Neural cell (in vitro differentiated cells): ENCODE results near the gene TMOD1. TPM values are rescaled to one million over a fixed set of nuclear protein-coding genes. Genes with fewer than 3 reads are reported as not detected.

Experiments
- H2AFZ ChIP-seq: fragments of 200-600, 300-800 bp; sonication (generic), shearing (Covaris generic); 2 replicates; pipeline ENCODE4 v1.6.0; 2014; ENCODE audit warnings: low read depth, mild to moderate bottlenecking, antibody characterized with exemption, low read length, moderate library complexity
- H3F3A ChIP-seq: fragments of 200-600 bp; shearing (Covaris generic); 2 replicates; pipeline ENCODE4 v1.6.1; 2016; ENCODE audit warnings: mild to moderate bottlenecking, moderate library complexity, mixed read lengths, antibody characterized with exemption, low read length; ENCODE audit not compliant: insufficient read depth, poor library complexity, severe bottlenecking
- H3K27ac ChIP-seq: fragments of 200-600, 300-800 bp; sonication (generic), shearing (Covaris generic); 2 replicates; pipeline ENCODE4 v1.5.1; 2014; ENCODE audit warnings: mild to moderate bottlenecking, low read length, moderate library complexity
- H3K27me3 ChIP-seq: fragments of 300-800, 200-600 bp; sonication (generic), shearing (Covaris generic); 2 replicates; pipeline ENCODE4 v1.6.0; 2014; ENCODE audit warnings: mild to moderate bottlenecking, low read depth, low read length, moderate library complexity; ENCODE audit not compliant: insufficient read depth
- H3K36me3 ChIP-seq: fragments of 300-800, 200-600 bp; sonication (generic), shearing (Covaris generic); 2 replicates; pipeline ENCODE4 v1.5.1; 2014; ENCODE audit warnings: mild to moderate bottlenecking, antibody characterized with exemption, low read length, moderate library complexity; ENCODE audit not compliant: insufficient read depth
- H3K4me2 ChIP-seq: fragments of 300-800, 200-600 bp; sonication (generic), shearing (Covaris generic); 2 replicates; pipeline ENCODE4 v1.6.0; 2014; ENCODE audit warnings: mild to moderate bottlenecking, low read length
- H3K4me3 ChIP-seq: fragments of 300-800, 200-600 bp; sonication (generic), shearing (Covaris generic); 2 replicates; pipeline ENCODE4 v1.5.1; 2014; ENCODE audit warnings: mild to moderate bottlenecking, low read length, moderate library complexity
- H3K79me2 ChIP-seq: fragments of 200-600 bp; shearing (Covaris generic); replicated peaks from 2 replicates; pipeline ENCODE4 v1.6.0; 2014; ENCODE audit warnings: mild to moderate bottlenecking, low read length, moderate library complexity; ENCODE audit not compliant: insufficient read depth
- H3K9ac ChIP-seq: fragments of 300-800, 200-600 bp; sonication (generic), shearing (Covaris generic); 2 replicates; pipeline ENCODE4 v1.6.1; 2016; ENCODE audit warnings: mild to moderate bottlenecking, low read length, mixed read lengths
- H3K9me2 ChIP-seq: fragments of 200-600 bp; shearing (Covaris generic); 2 replicates; pipeline ENCODE4 v1.6.1; 2016; ENCODE audit warnings: mild to moderate bottlenecking, low read length, mixed read lengths; ENCODE audit not compliant: insufficient read depth
- H3K9me3 ChIP-seq: fragments of 200-600, 300-800 bp; sonication (generic), shearing (Covaris generic); 2 replicates; pipeline ENCODE4 v1.6.1; 2016; ENCODE audit warnings: mild to moderate bottlenecking, mixed run types, low read length, moderate library complexity, mixed read lengths
- H4K20me1 ChIP-seq: fragments of 200-600 bp; shearing (Covaris generic); 2 replicates; pipeline ENCODE4 v1.6.1; 2016; ENCODE audit warnings: mild to moderate bottlenecking, mixed run types; ENCODE audit not compliant: insufficient read depth
- EP300 ChIP-seq: fragments of 450-650 bp; conservative IDR thresholded peaks from 2 replicates; pipeline ENCODE4 v1.6.1; 2014; ENCODE audit warnings: antibody characterized with exemption, mild to moderate bottlenecking, moderate library complexity; ENCODE audit not compliant: poor library complexity, severe bottlenecking
- EZH2 ChIP-seq: fragments of 200-600, 300-800 bp; shearing (Covaris generic), sonication (generic); IDR thresholded peaks from 2 replicates; pipeline ENCODE4 v1.6.1; 2014; ENCODE audit warnings: antibody characterized with exemption, low read length, borderline replicate concordance, mild to moderate bottlenecking; ENCODE audit not compliant: insufficient read depth, poor library complexity, severe bottlenecking
- MXI1 ChIP-seq: fragments of 450-650 bp; conservative IDR thresholded peaks from 2 replicates; pipeline ENCODE4 v1.6.1; 2014; ENCODE audit warnings: antibody characterized with exemption, mild to moderate bottlenecking; ENCODE audit not compliant: poor library complexity, severe bottlenecking
- POLR2AphosphoS5 ChIP-seq: IDR thresholded peaks from 2 replicates; pipeline ENCODE4 v1.6.1; 2012
- RAD21 ChIP-seq: fragments of 450-650 bp; conservative IDR thresholded peaks from 2 replicates; pipeline ENCODE4 v1.6.1; 2014; ENCODE audit warnings: antibody characterized with exemption, mild to moderate bottlenecking, moderate library complexity
- SMC3 ChIP-seq: fragments of 450-650 bp; conservative IDR thresholded peaks from 2 replicates; pipeline ENCODE4 v1.6.1; 2014; ENCODE audit warnings: antibody characterized with exemption, mild to moderate bottlenecking, moderate library complexity; ENCODE audit not compliant: poor library complexity
- TAF1 ChIP-seq: IDR thresholded peaks from 2 replicates; pipeline ENCODE4 v1.6.1; 2012; ENCODE audit warnings: low read depth
- polyA plus RNA-seq: library from polyadenylated mRNA; depleted of rRNA; stranded (reverse); fragments of >200 nt; gene quantifications from 2 replicates; pipeline ENCODE4 v1.2.3, GENCODE V29; 2014
- TF ChIP-seq, protein P1 (sequence below): IDR thresholded peaks from 2 replicates; pipeline ENCODE4 v1.6.1; 2012; ENCODE audit warnings: borderline replicate concordance
- TF ChIP-seq, protein P2 (sequence below): fragments of 450-650 bp; IDR thresholded peaks from 2 replicates; pipeline ENCODE4 v1.5.1; 2014; ENCODE audit warnings: antibody characterized with exemption, mild to moderate bottlenecking, moderate library complexity; ENCODE audit not compliant: poor library complexity, severe bottlenecking

Gene TMOD1
- polyA plus RNA-seq, 1 donor from 2014 or later = 0.17 TPM

DNA sequence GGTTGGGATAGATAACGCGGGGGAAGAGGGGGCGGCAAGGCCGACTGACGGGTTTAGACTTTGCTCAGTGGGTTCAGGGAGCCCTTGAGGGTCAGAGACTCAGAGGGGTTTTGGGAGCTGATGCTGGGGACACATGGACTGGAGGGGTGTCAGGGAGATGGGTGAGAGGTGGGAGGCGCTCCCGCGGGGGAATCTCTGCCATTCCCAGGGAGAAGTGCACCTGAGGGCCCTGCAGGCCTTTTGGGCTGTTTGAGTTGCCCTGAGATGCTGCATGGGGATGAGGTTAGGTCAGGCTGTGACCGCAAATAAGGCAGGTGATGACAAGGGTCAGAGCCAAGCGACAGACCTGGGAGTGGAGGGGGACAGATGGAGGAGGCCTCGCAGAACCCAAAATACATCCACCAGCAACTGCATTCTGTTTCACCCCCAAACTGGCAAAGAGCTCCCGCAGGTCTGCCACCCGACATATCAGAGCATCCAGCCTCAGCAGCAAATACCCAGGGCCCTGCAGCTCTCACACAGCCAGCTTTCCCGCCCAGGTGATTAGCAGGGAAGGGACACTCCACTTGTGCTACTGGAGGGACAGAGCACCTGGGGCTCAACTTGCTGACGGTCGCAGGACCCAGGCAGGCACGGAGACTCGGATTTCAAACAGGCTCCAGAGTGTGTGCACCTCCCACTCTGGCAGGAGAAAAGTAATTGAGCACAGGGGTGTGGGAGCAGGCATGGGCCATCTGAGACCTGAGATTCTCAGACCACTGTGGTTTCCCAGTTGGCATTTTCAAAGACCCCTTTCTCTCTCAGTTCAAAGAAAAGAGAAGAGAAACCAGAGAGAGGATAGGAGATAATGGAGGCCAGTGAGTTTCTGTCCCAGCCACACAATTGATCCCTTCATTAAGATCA lies 26.4 kb downstream of the TMOD1 start:
- Histone ChIP-seq H2AFZ (no peak overlapping the region), H3K9me3 (no peaks in the 10 kb centered on the region), H3F3A (no peaks in the 10 kb centered on the region), H3K9me2 (no peaks in the 10 kb centered on the region), H3K4me3 (no peak overlapping the region), H4K20me1 (no peaks in the 10 kb centered on the region), H3K4me2 (no peak overlapping the region), H3K27ac (no peak overlapping the region), H3K27me3 (no peaks in the 10 kb centered on the region), H3K36me3 (no peaks in the 10 kb centered on the region), H3K9ac (no peak overlapping the region), H3K79me2 (no peaks in the 10 kb centered on the region)
- TF ChIP-seq RAD21 (no peak), EZH2 (no peak), SMC3 (no peak), POLR2AphosphoS5 (no peak), EP300 (no peak), MXI1 (no peak), TAF1 (no peak)
- TF ChIP-seq, protein P1, sequence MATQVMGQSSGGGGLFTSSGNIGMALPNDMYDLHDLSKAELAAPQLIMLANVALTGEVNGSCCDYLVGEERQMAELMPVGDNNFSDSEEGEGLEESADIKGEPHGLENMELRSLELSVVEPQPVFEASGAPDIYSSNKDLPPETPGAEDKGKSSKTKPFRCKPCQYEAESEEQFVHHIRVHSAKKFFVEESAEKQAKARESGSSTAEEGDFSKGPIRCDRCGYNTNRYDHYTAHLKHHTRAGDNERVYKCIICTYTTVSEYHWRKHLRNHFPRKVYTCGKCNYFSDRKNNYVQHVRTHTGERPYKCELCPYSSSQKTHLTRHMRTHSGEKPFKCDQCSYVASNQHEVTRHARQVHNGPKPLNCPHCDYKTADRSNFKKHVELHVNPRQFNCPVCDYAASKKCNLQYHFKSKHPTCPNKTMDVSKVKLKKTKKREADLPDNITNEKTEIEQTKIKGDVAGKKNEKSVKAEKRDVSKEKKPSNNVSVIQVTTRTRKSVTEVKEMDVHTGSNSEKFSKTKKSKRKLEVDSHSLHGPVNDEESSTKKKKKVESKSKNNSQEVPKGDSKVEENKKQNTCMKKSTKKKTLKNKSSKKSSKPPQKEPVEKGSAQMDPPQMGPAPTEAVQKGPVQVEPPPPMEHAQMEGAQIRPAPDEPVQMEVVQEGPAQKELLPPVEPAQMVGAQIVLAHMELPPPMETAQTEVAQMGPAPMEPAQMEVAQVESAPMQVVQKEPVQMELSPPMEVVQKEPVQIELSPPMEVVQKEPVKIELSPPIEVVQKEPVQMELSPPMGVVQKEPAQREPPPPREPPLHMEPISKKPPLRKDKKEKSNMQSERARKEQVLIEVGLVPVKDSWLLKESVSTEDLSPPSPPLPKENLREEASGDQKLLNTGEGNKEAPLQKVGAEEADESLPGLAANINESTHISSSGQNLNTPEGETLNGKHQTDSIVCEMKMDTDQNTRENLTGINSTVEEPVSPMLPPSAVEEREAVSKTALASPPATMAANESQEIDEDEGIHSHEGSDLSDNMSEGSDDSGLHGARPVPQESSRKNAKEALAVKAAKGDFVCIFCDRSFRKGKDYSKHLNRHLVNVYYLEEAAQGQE = no peak
- TF ChIP-seq, protein P2, sequence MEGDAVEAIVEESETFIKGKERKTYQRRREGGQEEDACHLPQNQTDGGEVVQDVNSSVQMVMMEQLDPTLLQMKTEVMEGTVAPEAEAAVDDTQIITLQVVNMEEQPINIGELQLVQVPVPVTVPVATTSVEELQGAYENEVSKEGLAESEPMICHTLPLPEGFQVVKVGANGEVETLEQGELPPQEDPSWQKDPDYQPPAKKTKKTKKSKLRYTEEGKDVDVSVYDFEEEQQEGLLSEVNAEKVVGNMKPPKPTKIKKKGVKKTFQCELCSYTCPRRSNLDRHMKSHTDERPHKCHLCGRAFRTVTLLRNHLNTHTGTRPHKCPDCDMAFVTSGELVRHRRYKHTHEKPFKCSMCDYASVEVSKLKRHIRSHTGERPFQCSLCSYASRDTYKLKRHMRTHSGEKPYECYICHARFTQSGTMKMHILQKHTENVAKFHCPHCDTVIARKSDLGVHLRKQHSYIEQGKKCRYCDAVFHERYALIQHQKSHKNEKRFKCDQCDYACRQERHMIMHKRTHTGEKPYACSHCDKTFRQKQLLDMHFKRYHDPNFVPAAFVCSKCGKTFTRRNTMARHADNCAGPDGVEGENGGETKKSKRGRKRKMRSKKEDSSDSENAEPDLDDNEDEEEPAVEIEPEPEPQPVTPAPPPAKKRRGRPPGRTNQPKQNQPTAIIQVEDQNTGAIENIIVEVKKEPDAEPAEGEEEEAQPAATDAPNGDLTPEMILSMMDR = no peak

DNA sequence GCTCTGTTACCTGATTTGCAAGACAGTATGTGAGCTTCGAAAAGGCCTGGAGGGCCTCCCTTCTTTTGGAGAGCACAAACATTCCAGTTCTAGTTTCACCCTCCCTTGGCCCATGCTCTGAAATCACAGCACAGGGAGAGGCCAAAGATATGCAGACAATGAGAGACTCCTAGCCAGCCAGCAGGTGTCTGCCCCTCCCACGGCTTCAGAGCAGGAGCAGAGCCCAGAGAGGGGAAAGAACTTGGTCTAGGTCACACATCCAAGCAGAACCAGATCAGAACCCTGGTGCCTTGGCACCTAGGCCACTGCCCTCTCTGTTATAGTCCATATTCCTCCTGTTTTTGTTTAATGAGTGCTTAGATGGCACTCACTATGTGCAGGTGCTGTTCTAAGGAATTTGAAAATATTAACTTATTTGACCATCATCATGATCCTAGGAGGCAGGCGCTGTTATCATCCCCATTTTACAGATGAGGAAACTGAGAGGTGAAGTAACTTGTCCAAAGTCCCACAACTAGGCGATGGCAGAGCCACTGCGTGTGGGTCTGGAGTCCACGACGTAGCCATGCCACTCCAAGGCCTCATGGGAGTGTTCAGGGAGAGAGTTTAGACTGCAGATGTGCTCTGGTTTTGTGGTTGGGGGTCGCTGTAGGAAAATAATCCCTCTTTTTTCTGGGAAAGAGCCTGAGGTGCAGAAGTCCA lies 27.2 kb downstream of the TMOD1 start:
- no peaks in the 10 kb centered on the region for H3F3A ChIP-seq
- H3K27ac ChIP-seq = no peak overlapping the region
- no peaks in the 10 kb centered on the region for H4K20me1 ChIP-seq
- no peak overlapping the region for H2AFZ ChIP-seq
- no peaks in the 10 kb centered on the region for H3K9me3 ChIP-seq
- H3K27me3 ChIP-seq = no peaks in the 10 kb centered on the region
- H3K4me2 ChIP-seq = no peak overlapping the region
- no peak overlapping the region for H3K9ac ChIP-seq
- H3K9me2 ChIP-seq = no peaks in the 10 kb centered on the region
- no peaks in the 10 kb centered on the region for H3K36me3 ChIP-seq
- TF ChIP-seq RAD21 (no peak), MXI1 (no peak), SMC3 (no peak), EZH2 (no peak), TAF1 (no peak), POLR2AphosphoS5 (no peak), EP300 (no peak)
- TF ChIP-seq, protein P2 = no peak
- TF ChIP-seq, protein P1 = no peak
- no peaks in the 10 kb centered on the region for H3K79me2 ChIP-seq
- H3K4me3 ChIP-seq = no peak overlapping the region
